Small intestine (tissue), 7 donors: Measurements from ENCODE around the gene TIMM21. TPM values are rescaled to one million over a fixed set of nuclear protein-coding genes. Genes with fewer than 3 reads are reported as not detected.

Source experiments
- DNase-seq, 2 donors: peaks; one replicate each; pipeline versions ENCODE4 v3.0.0 to v3.0.0-alpha.2; 2013
- FAIRE-seq: peaks from 2 replicates; lab custom pipeline; 2012; peaks lifted over from hg19 to GRCh38; lab: Jason Lieb, UNC
- H3K27ac ChIP-seq, 3 donors: one replicate each; pipeline ENCODE4 v1.5.1; 2013; ENCODE audit warnings: low read length in 2 of 3, mild to moderate bottlenecking in 2 of 3, control low read depth in 1 of 3, inconsistent platforms in 1 of 3, low read depth in 1 of 3, moderate library complexity in 1 of 3
- H3K27me3 ChIP-seq, 3 donors: one replicate each; pipeline ENCODE4 v1.6.1; 2013; ENCODE audit warnings: low read length in 3 of 3, inconsistent platforms in 1 of 3; ENCODE audit not compliant: control insufficient read depth in 3 of 3, insufficient read depth in 3 of 3
- H3K36me3 ChIP-seq, 3 donors: one replicate each; pipeline ENCODE4 v1.6.1; 2013; ENCODE audit warnings: low read length in 3 of 3, inconsistent platforms in 1 of 3, low read depth in 1 of 3, mild to moderate bottlenecking in 1 of 3, moderate library complexity in 1 of 3; ENCODE audit not compliant: control insufficient read depth in 3 of 3, insufficient read depth in 2 of 3
- H3K4me1 ChIP-seq, 3 donors: one replicate each; pipeline ENCODE4 v1.6.1; 2013; ENCODE audit warnings: low read length in 2 of 3, inconsistent platforms in 1 of 3, low read depth in 1 of 3, mild to moderate bottlenecking in 1 of 3, moderate library complexity in 1 of 3; ENCODE audit not compliant: control insufficient read depth in 3 of 3, insufficient read depth in 2 of 3
- H3K4me3 ChIP-seq, 3 donors: one replicate each; pipeline ENCODE4 v1.5.1; 2013; ENCODE audit warnings: low read length in 3 of 3, control low read depth in 1 of 3, inconsistent platforms in 1 of 3, low read depth in 1 of 3, mild to moderate bottlenecking in 1 of 3, moderate library complexity in 1 of 3
- H3K9me3 ChIP-seq, 2 donors: one replicate each; pipeline ENCODE4 v1.6.1; 2013; ENCODE audit warnings: low read depth in 1 of 2, low read length in 1 of 2; ENCODE audit not compliant: control insufficient read depth in 2 of 2, insufficient read depth in 1 of 2
- WGBS, 3 donors: extraction: QIAGEN DNeasy Blood & Tissue Kit; methylation state at CpG; one replicate each; pipeline ENCODE4 v1.1.7; 2013; 5-methylcytosine and 5-hydroxymethylcytosine counted together
- polyA plus RNA-seq, 4 donors: library from polyadenylated mRNA; stranded (reverse) in 3 of 4; unstranded in 1 of 4; fragments of 200-250 nt in 3 of 4; fragments of 120-200 nt in 1 of 4; gene quantifications; one replicate each; pipeline versions ENCODE4 v1.2.1 to v1.2.3, GENCODE V29; 2013
- donor health status: healthy with polysubstance abuse.
- donor health status: control.
- donor health status: control.
- donor health status: Bipolar disorder and iron deficiency.
- donor health status: healthy.

TIMM21 gene
- polyA plus RNA-seq, 4 donors = 9.2 to 31.2 (median 21.8) TPM

- Histone ChIP-seq H3K27ac (peak overlapping the region in 1 of 3 donors; percentile 34), H3K36me3 (no peaks in the 10 kb centered on the region), H3K4me1 (peaks cover 0 to 2% (median 0%) of the 10 kb centered on the region in 3 donors), H3K27me3 (peaks cover 0 to 6% (median 0%) of the 10 kb centered on the region in 3 donors), H3K9me3 (no peaks in the 10 kb centered on the region), H3K4me3 (peak overlapping the region in 1 of 3 donors; percentile 50)
- peak; percentile 35 to 66 for DNase-seq
- WGBS, 3 donors = 10 to 46% (median 22%) methylated on average over 11 to 12 of the region's 12 CpGs
- no peak for FAIRE-seq
Observed at GRCh38 chr18:74171910-74172606, 23.7 kb downstream of the TIMM21 start.

- WGBS, 3 donors = 39 to 80% (median 61%) methylated on average over 26 to 27 of the region's 27 CpGs
- Histone ChIP-seq H3K4me1 (peaks cover 0 to 2% (median 0%) of the 10 kb centered on the region in 3 donors), H3K4me3 (peak overlapping the region in 1 of 3 donors; percentile 50), H3K27me3 (peaks cover 0 to 6% (median 0%) of the 10 kb centered on the region in 3 donors), H3K27ac (no peak overlapping the region), H3K9me3 (no peaks in the 10 kb centered on the region), H3K36me3 (no peaks in the 10 kb centered on the region)
- peak in 1 of 2 donors; percentile 53 for DNase-seq
- FAIRE-seq = no peak
Observed at GRCh38 chr18:74172697-74173433, 24.5 kb downstream of the TIMM21 start.

GRCh38 chr18:74173434-74173750, 25.1 kb downstream of the TIMM21 start:
- Histone ChIP-seq H3K4me1 (peaks cover 0 to 2% (median 0%) of the 10 kb centered on the region in 3 donors), H3K9me3 (no peaks in the 10 kb centered on the region), H3K27ac (no peak overlapping the region), H3K4me3 (no peak overlapping the region), H3K36me3 (no peaks in the 10 kb centered on the region), H3K27me3 (peaks cover 0 to 6% (median 0%) of the 10 kb centered on the region in 3 donors)
- DNase-seq (no peak), FAIRE-seq (no peak)
- 91 to 94% (median 92%) methylated on average over 11 of the region's 11 CpGs for WGBS, 3 donors

- Histone ChIP-seq H3K36me3 (no peaks in the 10 kb centered on the region), H3K27me3 (peaks cover 0 to 6% (median 0%) of the 10 kb centered on the region in 3 donors), H3K4me1 (peaks cover 0 to 2% (median 0%) of the 10 kb centered on the region in 3 donors), H3K9me3 (no peaks in the 10 kb centered on the region), H3K4me3 (no peak overlapping the region), H3K27ac (no peak overlapping the region)
- 27 to 53% (median 31%) methylated on average over 6 of the region's 6 CpGs for WGBS, 3 donors
- DNase-seq (no peak), FAIRE-seq (no peak)
Observed at GRCh38 chr18:74175658-74176057, 27.3 kb downstream of the TIMM21 start.

DNA sequence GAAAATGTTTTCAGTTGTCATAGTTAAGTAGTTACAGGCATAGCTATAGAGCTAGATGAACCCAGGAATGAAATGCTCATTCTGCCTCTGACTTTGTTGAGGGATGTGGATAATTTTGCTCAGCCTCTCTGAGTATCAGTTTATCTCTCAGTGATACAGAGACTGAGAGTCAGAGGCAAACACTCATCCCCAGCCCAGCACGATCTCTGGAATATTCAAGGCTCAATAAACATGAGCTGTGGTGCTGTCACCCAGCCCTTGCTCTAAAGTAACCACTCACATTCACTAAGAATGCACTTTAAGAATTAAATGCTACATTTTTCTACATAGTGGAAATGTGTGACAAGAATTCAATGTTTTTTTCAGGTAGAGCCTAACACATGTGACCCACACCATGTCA, 30.6 kb downstream of the TIMM21 start:
- H3K36me3 ChIP-seq = no peaks in the 10 kb centered on the region
- FAIRE-seq (no peak), DNase-seq (no peak)
- H3K27ac ChIP-seq = no peak overlapping the region
- no peaks in the 10 kb centered on the region for H3K4me1 ChIP-seq
- no peak overlapping the region for H3K4me3 ChIP-seq
- H3K9me3 ChIP-seq = no peaks in the 10 kb centered on the region
- WGBS, 3 donors = 68 to 77% (median 72%) methylated on average over 1 of the region's 1 CpG
- peaks cover 0 to 11% (median 0%) of the 10 kb centered on the region in 3 donors for H3K27me3 ChIP-seq

DNA sequence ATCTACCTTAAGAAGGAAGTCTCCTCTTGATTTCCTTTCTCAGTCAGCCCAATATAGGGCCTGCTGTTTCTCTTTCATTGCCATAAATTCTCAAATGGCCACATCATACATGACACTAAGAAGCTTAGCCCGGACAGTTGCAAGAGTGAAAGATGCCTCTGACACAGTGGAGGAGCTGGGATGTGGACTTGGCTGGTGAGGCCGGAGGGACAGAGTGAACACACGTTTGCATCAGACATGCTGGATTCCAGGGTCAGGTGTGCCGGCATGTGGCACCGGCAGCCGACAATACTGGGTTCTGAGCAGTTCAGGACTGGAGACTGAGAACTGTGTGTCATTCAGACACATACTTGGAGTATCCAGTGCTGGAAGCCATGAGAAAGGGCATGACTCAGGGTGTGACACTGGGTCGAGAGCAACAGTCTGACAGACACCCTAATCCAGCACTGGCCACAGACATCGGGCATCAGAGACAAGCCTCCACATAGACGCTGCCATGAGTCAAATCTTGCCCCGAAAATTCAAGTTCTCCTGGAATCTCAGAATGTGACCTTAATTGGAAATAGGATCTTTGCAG, 31.4 kb downstream of the TIMM21 start:
- 81 to 83% (median 82%) methylated on average over 10 of the region's 10 CpGs for WGBS, 3 donors
- H3K27me3 ChIP-seq = peaks cover 0 to 11% (median 0%) of the 10 kb centered on the region in 3 donors
- DNase-seq (no peak), FAIRE-seq (no peak)
- no peak overlapping the region for H3K4me3 ChIP-seq
- no peaks in the 10 kb centered on the region for H3K4me1 ChIP-seq
- H3K9me3 ChIP-seq = no peaks in the 10 kb centered on the region
- no peaks in the 10 kb centered on the region for H3K36me3 ChIP-seq
- no peak overlapping the region for H3K27ac ChIP-seq

- FAIRE-seq = no peak
- DNase-seq = no peak
- Histone ChIP-seq H3K4me1 (no peaks in the 10 kb centered on the region), H3K27me3 (peaks cover 0 to 16% (median 0%) of the 10 kb centered on the region in 3 donors), H3K36me3 (no peaks in the 10 kb centered on the region), H3K4me3 (no peak overlapping the region), H3K27ac (no peak overlapping the region), H3K9me3 (no peaks in the 10 kb centered on the region)
- whole genome bisulfite sequencing, 3 donors = 94 to 95% (median 95%) methylated on average over 19 of the region's 19 CpGs
Observed at GRCh38 chr18:74182335-74182734, 34.0 kb downstream of the TIMM21 start.

DNA sequence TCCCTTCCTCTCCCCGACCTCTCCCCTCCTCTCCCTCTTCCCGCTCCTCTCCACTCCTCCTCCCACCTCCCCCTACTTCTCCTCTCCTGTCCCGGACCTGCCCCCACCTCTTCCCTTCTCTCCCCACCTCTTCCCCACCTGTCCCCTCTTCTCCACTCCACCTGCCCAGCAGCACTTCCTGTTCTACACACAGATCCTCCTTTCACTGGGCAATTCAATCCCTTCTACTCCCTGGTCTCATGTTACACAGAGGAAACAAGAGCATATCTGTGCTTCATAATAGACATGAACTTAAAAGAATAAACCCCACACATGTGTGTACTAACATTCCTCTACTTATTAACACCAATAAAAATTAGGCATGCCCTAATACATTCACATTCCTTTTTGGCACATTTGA, 34.8 kb downstream of the TIMM21 start:
- Histone ChIP-seq H3K4me3 (no peak overlapping the region), H3K36me3 (no peaks in the 10 kb centered on the region), H3K9me3 (no peaks in the 10 kb centered on the region), H3K27me3 (peaks cover 0 to 16% (median 0%) of the 10 kb centered on the region in 3 donors), H3K4me1 (no peaks in the 10 kb centered on the region), H3K27ac (no peak overlapping the region)
- FAIRE-seq (no peak), DNase-seq (no peak)
- 30 to 55% (median 37%) methylated on average over 3 of the region's 3 CpGs for WGBS, 3 donors
